Left renal pelvis (tissue), 4 donors: ENCODE results near the gene MCIDAS. TPM values are rescaled to one million over a fixed set of nuclear protein-coding genes. Genes with fewer than 3 reads are reported as not detected.

Experiments used
- DNase-seq, 4 donors: peaks; one replicate each; pipeline ENCODE4 v3.0.0-alpha.2; 2013; ENCODE audit warnings: low read depth in 4 of 4, low spot score in 3 of 4
- polyA plus RNA-seq, 4 donors: library from polyadenylated mRNA; unstranded; fragments of 120-200 nt; gene quantifications; one replicate each; pipeline ENCODE4 v1.2.1, GENCODE V29; 2013; ENCODE audit not compliant: insufficient read length in 4 of 4

MCIDAS gene
- polyA plus RNA-seq, 4 donors: 0.40 to 1.1 (median 1.0) TPM; not detected in 1

GRCh38 chr5:55171471-55171870, 55.6 kb downstream of the MCIDAS start:
- DNase-seq: no peak

Other genes with a start within 250 kb of the MCIDAS start
- gene ESM1, start 241.7 kb downstream of the MCIDAS start, polyA plus RNA-seq: 10 to 100 TPM in 1 of 4 donors, 1 to 10 TPM in 3; 1.4 to 14.8 (median 8.5) TPM
- gene GZMK, start 203.1 kb downstream of the MCIDAS start, polyA plus RNA-seq: under 1 TPM in 3 of 4 donors, not detected in 1; 0.16 to 0.40 (median 0.35) TPM
- under 1 TPM; 0.33 to 0.85 (median 0.70) TPM for gene GZMA, start 124.7 kb downstream of the MCIDAS start, polyA plus RNA-seq
- 100 to 1,000 TPM in 1 of 4 donors, 10 to 100 TPM in 3; 76.0 to 173 (median 92.4) TPM for gene GPX8, start 67.1 kb downstream of the MCIDAS start, polyA plus RNA-seq
- under 1 TPM in 3 of 4 donors, not detected in 1; 0.79 to 0.92 (median 0.82) TPM for gene CDC20B, start 54.1 kb downstream of the MCIDAS start, polyA plus RNA-seq
- 10 to 100 TPM in 1 of 4 donors, 1 to 10 TPM in 2, not detected in 1; 4.0 to 14.1 (median 6.1) TPM for gene CCNO, start 6.3 kb upstream of the MCIDAS start, polyA plus RNA-seq
- gene DHX29, start 80.4 kb upstream of the MCIDAS start, polyA plus RNA-seq: 10 to 100 TPM; 33.2 to 50.5 (median 42.3) TPM
- gene MTREX, start 80.7 kb upstream of the MCIDAS start, polyA plus RNA-seq: 10 to 100 TPM; 76.9 to 98.4 (median 94.1) TPM